HG02970 (cell line): Measurements from ENCODE around the gene AACS.

ENCODE experiments used
- ATAC-seq: cut with Tn5 transposase; IDR thresholded peaks from one replicate; pipeline ENCODE4 v1.9.1; 2021; ENCODE audit warnings: mild to moderate bottlenecking, moderate library complexity, moderate number of reproducible peaks; ENCODE audit not compliant: unreplicated experiment, low FRiP score

The AACS gene

DNA sequence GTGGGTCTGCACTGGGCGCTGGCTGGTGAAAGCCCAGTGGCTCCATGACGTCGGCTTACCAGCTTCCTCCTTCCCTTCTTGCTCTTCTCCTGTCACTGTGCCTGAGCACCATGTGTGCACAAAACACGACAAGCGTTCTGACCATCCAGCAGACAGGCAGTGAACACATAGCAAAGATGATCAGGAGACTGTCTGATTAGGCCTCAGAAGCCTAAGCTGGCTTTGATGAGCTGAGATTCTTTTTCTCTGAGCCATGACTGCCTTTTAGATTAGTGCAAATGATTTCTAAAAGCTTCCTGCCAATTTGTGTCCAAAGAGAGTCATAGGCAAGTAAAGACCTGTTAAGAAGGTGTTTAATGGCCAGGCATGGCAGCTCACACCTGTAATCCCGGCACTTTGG is 83.1 kb downstream of the AACS start:
- ATAC-seq, result no peak

DNA sequence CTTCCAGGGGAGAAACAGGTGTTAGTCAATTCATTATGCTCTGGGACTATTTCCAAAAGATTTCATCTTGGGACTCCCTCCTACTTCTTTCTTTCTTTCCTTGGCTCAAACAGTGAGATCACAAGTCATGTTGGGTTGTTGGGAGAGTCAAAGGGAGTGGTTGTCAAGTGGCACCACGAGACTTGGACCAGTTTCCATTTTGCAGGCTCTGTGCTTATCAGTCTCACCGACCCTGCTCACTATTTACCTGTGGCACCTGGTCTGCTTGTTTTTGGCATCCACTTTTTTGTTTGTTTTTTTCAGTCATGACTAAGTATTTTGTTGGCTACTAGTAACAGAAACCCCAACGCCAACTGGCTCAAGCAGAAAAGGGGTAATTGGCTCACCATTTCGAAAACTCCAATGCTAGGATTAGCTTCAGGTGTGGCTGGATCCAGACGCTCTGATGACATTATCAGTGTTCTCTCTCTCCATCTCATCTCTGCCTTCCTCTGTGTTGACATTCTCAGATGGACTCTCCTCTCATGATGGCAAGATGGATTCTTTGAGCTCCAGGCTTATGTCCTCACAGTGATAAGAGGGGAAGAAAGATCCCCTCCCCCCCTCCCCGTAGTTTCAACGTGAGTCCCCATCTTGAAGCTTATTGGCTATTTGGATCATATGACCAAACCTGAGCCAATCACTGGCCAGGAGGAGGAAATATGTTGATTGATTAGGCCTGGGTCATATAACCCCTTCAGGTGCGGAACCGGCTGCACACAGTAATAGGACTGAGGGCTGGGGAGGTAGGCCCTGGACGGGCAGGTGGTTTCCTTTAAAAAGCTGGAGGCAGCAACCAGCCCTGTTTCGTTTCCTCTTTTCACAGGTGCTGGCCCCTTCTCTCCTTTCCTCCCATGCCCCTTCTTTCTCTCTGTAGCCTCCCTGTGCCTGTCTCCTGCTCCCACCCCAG is 84.2 kb downstream of the AACS start:
- peak; percentile 86 for ATAC-seq

DNA sequence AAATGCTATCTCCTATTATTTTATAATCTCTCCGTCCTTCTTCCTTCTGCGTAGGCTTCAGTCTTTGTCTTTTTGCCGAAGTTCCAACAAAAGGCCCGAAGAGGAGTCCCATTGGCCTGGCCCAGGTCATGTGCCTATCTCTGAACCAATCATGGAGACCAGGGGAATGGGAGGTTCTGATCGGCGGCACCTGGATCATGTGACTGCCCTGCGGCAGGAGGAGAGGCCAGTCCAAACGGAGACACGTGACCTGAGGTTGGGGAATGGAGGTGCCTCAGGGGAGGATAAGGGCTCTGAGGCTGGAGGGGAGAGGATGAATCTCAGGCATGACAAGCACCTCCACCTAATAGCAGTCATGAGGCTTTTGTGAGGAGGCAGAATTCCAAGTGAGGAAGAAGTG is 86.0 kb downstream of the AACS start:
- ATAC-seq, result no peak

DNA sequence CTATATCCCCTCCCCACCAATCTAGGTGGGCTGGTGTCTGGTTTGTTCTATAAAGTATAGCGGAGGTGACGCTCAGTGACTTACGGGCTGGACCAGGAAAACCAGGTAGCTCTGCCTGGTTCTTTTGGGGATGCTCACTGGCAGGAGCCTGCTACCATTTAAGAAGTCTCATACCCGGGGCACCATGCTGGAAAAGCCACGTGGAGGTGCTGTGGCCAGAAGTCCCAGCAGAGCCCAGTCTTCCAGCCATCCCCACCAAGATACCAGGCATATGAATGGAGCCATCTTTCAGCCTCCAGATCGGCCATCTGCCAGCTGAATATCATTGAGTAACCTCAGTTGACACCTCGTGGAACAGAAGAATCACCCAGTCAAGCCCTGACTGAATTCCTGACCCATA is 87.2 kb downstream of the AACS start:
- ATAC-seq, result no peak

DNA sequence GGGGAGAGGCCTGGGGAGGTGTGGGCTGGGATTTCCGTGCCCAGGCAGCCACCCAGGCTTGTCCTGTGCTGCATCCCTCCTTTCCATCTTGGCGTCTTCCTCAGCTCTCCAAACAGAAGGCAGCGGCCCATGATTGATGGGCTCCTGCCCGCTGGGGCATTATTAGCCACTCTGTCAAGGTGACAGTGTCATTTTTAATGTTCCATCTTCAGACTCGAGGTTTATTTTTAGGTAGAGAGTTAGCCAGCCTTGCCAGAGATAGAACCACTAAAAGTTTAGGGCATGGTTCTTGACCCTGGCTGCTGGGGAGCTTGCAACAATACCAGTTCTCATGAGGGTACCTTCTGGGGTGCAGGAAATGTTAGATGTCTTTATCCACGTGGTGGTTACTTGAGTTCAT is 90.1 kb downstream of the AACS start:
- ATAC-seq, result no peak

DNA sequence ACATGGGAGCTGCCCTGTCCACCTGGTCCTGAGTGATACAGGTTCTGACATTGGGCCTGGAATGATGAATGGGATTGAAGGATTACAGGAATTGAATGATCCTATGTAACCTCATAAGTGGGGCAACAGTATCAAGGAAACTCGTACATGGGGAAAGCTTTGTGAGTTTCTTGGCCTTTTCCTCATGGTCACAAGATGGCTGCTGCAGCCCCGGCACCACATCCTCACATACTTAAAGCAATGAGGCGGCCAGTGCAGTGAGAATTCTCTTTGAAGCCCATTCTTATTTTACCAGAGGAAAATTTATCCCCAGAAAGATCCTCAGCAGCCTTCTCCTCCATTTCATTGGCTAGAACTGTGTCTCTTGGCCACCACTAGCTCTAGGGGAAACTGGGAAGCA is 91.9 kb downstream of the AACS start:
- no peak for ATAC-seq

DNA sequence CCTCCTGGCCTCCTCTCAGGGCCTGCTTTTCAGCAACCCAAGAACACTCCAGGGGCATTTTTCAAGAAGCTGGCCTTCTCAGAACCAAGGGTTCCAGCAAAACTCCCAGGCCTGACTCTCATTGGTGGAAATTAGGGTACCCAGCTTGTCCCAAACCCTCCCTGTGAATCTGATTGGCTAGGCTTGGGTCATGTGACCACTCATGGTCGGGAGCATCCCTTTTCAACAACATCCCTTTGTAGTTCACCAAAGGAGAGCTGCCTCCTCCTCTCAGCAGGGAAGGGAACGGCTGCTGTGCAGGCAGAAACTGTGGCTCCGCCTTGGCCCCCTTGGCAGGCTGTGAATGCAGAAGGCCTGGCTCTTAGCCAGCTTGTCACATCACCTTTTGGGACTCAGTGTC is 94.5 kb downstream of the AACS start:
- ATAC-seq, result no peak

DNA sequence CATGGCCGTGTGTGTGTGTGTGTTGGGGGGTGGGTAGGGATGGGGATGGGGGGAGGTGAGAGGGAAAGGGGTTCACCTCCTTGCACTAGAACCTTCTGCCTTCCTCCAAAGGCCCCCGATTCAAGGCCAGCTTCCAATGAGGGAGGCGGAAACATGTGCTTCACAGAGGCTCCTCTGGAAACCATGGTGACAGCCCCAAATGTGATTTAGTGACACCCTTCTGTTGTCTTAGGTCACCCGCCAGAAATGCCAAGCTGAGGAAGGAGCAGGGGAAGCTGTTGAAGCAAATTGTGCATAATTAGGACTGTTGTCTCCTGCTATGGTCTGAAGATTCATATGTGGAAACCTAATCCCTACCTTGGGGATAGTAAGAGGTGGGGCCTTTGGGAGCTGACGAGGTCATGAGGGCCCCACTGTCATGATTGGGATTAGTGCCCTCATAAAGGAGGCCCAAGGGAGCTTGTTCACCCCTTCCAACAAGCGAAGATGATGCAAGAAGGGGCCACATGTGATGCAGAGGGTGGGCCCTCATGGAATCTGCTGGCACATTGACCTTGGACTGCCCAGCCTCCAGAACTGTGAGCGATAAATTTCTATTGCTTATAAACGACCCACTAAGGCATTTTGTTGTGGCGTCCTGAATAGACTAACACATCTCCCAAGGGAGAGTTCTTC is 95.2 kb downstream of the AACS start:
- ATAC-seq, result no peak

DNA sequence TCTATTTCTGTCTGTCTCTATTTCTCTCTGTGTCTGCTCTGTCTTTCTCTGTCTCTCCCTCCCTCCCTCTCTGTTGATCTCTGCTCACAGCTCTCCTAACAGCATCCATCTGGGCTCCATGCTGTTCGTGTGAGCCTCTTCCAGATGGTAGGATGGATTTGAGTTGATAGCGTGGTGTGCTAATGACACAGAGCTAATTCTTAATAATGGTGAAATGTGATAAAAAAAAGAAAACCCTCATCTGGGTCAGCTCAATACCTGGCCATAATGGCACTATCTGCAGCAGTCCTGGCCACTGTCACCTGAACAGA is 96.4 kb downstream of the AACS start:
- ATAC-seq, result no peak

DNA sequence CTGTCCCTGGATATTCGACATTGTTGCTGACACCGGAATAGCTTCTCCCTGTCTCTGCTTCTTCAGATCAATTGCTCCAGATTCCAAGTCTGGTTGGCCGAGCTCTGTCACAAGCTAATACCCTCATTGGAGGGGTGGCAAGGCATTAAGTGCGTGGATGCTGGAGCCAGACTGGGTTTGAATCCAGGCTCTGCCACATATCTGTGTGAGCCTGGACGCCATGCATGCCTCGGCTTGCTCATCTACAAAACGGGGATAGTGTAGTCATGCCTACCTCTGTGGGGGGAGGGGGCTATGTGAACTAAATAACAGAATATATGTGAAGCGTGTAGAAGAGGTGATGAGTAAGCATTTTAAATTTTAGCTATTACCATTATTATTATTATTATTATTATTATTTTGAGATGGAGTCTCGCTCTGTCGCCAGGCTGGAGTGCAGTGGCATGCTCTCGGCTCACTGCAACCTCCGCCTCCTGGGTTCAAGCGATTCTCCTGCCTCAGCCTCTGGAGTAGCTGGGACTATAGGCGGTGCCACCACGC is 97.3 kb downstream of the AACS start:
- no peak for ATAC-seq

DNA sequence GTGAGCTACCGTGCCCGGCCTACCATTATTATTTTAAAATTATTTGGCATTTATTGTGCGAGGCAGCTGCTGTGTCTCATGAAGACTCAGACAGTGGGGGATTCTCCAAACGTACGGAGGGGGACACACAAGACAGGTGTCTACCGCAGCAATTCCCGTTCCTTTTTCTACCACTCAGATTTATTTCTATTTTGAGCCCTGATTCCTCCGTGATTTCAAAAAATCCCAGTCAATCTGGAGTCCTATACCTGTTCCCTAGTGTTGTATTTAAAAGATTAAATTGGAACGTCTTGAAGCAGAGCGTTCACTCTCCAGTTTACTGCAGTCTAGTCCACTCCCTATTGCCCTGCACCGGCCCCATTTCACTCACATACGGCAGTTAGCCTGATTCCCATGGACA is 97.9 kb downstream of the AACS start:
- no peak for ATAC-seq

DNA sequence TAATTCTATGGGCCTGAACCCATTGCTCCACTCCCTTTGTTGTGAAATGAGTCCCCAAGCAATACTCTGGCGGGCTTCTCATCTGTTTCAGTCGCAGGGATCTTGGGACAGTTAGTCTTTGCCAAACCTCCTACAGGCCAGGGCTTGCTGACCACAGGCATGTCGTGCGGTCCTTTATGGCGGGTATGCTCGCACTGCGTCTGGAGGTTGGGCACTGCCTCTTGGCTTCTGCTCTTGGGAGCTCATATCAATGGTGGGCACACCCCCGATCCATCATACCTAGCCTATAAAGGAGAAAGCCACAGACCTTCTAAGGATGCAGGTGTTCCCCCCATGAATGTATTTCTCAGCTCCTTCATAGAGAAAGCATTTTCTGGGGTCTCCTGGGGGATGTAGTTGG is 99.3 kb downstream of the AACS start:
- ATAC-seq, result no peak

DNA sequence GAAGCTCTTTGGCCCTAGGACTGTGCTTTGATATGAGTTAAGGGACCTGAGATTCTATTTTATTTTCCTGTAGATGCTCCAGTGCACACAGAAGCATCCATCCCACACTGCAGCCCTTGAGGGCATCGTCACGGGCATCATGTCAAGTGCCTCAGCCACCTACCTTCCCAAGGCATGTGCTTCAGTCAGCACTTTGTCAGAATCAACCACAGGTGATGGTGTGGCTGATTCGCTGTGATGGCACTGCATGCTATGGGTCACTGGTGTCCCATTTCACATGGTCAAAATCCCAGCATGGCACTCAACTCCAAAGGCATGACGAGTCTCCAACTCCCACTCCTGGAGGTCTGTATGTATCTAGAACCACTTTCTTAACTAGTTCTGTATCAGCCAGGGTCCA is 100.8 kb downstream of the AACS start:
- ATAC-seq, result no peak

DNA sequence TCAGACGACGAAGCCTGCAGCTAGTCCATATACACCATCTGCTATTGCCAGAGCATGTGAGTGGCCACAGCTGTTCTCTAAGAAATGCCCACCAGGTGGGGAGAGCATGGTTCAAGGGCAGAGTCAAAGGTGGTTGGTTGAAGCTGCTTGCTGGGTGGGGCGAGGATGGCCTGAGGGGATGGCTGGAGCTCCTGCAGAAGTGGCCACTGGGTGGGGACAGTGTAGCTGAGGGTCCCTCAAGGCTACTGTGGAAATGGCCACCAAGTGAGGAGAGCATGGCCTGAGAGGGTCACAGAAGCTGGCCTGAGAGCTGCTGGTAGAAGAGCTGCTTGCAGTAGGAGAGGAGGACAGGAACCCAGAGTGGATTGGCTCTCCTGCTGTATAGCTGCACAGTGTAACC is 102.4 kb downstream of the AACS start:
- ATAC-seq, result no peak

DNA sequence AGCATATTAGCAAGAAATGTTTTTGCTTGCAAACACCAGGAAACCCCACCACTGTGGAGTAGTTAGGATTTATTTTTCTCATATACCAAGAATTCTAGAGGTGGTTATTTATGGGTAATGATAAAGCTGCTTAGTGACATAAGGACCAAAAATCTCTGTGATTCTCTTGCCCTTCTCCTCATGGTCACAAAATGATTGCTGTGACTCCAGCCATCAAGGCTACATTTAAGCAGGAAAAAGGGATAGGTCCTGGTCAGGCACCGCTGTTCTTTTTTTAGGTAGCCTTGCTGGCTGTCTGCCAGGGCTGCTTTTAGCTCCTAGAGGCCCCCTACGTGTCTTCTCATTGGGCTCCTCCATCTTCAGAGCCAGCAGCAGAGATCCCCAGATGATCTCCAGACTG is 104.2 kb downstream of the AACS start:
- no peak for ATAC-seq

DNA sequence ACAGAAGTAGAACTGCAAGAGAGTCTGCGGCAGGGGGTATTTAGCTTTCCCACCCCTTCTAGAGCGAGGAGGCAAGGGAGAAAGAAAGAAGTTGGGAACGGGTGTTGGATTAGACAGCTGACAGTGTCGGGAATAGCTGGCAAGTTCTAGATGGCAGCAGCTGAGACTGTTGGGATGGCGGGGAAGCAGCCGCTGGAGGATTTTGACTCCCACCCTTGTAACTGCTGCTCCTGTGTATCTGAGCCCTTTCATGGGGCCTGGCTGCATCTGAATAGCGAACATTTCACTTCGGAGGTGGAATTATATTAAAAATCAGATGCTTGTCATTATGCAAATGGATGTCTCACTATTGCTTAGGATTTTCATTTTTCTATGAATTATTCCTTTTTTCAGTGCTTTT is 104.6 kb downstream of the AACS start:
- ATAC-seq, result no peak

DNA sequence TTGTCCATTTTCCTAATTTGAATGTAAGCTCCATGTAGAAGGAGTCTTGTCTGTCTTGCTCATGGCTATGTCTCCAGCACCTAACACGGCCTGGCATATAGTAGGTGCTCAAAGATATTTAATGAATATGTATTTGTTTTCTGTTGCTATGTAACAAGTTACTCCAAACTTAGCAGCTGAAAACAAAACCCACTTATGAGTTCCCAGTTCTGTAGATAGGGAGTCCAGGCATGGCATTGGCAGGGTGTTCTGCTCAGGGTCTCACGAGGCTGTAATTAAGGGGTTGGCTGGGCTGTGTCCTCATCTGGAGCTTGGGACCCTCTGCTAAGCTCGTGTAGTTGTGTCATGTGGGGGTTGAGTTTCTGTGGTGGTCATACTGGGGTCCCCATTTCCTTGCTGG is 106.0 kb downstream of the AACS start:
- no peak for ATAC-seq

DNA sequence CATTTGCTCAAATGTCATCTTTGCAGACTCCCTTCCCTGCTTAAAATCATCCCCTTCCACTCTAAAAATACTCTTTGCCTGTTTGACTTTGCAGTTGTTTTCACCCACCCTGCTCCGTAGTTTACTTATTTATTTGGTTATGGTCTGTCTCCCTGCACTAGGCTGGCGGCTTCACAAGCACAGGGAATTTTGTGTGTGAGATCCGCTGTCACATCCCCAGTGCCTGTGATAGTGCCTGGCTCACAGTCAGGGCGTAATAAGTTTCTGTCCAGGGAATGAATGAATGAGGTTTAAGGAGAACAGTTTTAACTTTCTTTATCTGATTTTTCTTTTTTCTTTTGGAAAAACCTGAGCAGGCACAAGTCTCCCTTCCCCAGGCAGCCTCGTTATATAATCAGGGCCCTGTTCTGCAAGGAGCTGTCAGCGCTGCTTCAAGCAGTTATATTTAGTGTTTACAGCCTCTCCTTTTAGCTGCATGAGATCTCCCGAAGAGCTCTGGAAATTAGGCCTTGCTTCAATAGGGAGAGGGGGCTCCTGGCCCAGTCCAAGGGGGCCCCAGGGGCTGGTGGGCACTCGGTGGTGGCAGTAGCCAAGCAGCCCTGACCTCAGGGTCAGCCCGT is 107.1 kb downstream of the AACS start:
- no peak for ATAC-seq

DNA sequence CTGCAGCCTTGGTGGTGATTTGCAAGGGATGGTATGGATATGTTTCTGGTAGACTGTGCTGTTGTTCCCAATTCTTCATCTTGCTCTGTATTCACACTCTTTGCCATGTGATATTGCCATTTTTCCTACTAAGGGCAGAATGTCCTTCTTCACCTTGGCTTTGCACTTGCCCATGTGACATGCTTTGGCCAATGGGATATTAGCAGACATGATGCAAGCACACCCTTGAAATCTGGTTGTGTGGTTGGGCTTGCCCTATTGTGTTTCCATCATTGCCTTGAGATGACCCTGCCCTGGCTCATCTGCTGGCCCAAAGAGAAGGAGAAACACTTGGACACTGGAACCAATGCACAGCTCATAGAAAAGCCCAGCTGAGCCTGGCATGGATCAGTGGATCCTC is 110.3 kb downstream of the AACS start:
- ATAC-seq, result no peak

DNA sequence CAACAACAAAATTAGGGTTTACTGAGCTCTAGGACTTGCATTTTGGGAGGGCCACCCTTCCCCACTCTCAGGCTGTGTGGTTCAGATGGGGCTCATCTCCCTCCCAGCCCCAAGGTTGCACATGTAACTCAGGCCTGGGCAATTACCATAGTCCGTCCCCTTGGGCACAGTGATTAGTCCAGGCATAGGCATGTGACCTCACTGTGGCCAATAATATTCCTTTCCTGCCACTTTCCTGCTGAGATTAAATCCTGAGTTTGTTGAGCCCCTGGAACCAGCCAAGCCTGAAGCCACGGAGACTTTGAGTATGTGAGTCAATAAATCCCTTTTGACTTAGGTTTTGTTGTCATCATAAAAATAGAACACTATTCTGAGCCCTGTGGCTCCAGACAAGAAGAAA is 113.0 kb downstream of the AACS start:
- no peak for ATAC-seq

DNA sequence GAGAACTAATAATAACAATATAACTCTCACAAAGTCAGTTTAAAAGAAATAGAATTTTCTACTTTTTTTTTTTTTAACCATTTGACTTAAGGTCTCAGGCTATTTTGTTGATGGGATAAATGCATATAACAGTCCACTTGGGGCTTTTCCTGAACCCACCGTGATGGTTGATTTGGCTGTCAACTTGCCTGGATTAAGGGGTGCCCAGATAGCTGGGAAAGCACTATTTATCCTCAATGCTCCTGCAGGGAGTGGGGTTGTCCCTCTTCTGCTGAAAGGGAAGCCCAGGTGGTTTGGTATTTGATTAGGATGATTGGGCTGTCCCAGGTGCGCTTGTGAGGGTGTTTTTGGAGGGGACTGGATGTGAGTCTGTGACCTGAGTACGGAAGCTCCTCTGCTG is 114.9 kb downstream of the AACS start:
- no peak for ATAC-seq

DNA sequence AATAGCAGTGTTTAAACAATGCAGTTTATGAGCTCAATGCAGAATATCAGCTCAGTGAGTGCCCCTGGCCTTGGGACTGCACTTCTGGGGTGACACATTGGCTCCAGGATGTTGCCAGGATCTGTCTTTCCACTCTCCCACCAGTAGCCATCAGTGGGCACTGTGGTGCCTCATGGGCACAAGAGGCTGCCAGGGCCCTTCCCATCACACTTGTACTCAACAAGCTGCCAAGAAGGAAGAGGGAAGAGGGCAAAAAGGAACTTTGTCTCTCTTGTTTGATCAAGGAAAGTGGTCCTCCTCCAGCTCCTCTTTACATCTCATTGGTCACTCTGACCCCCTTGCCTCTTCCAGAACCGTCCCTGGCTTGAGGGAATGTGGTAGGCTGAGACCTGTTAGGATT is 115.9 kb downstream of the AACS start:
- ATAC-seq, result no peak
